HepG2 (cell line): ENCODE data around the gene AP2B1. TPM values are rescaled to one million over a fixed set of nuclear protein-coding genes. Genes with fewer than 3 reads are reported as not detected.

Experiments used
- CAMTA2 ChIP-seq: sonication (generic); formaldehyde crosslinking; IDR thresholded peaks from 2 replicates; pipeline ENCODE4 v1.4.0; 2020; ENCODE audit warnings: mild to moderate bottlenecking, missing genetic modification reagents, borderline replicate concordance
- DNMT3B ChIP-seq: conservative IDR thresholded peaks from 2 replicates; pipeline ENCODE4 v1.6.1; 2016; ENCODE audit warnings: missing biosample characterization, control low read depth
- EZH2 ChIP-seq: conservative IDR thresholded peaks from 2 replicates; pipeline ENCODE4 v1.6.1; 2012; ENCODE audit warnings: mild to moderate bottlenecking, low read depth, low read length, moderate library complexity
- KLF6 ChIP-seq: IDR thresholded peaks from 2 replicates; pipeline ENCODE4 v1.8.0; 2016; ENCODE audit warnings: missing biosample characterization, missing genetic modification reagents
- NR2C2 ChIP-seq: sonication (generic); formaldehyde crosslinking; IDR thresholded peaks from 2 replicates; pipeline ENCODE4 v1.4.0; 2020; ENCODE audit warnings: missing genetic modification reagents, mild to moderate bottlenecking, moderate library complexity, borderline replicate concordance
- PBX2 ChIP-seq: IDR thresholded peaks from 2 replicates; pipeline ENCODE4 v1.6.1; 2016; ENCODE audit warnings: control low read depth
- RERE ChIP-seq: IDR thresholded peaks from 2 replicates; pipeline ENCODE4 v1.6.1; 2016; ENCODE audit warnings: low read depth, missing genetic modification reagents, missing compliant biosample characterization
- SP1 ChIP-seq, 2 experiments: fragments of 450-650 bp in 1 of 2; sonication (generic) in 1 of 2; formaldehyde crosslinking in 1 of 2; IDR thresholded peaks; 2 replicates each; pipeline versions ENCODE4 v1.4.0 to v1.6.1; 2016 to 2020; ENCODE audit warnings: missing genetic modification reagents in 1 of 2
- SRY ChIP-seq: sonication (generic); formaldehyde crosslinking; IDR thresholded peaks from 2 replicates; pipeline ENCODE4 v1.8.0; 2022; ENCODE audit warnings: mild to moderate bottlenecking, missing genetic modification reagents
- THAP9 ChIP-seq: sonication (generic); formaldehyde crosslinking; IDR thresholded peaks from 2 replicates; pipeline ENCODE4; 2020; ENCODE audit warnings: missing genetic modification reagents, mild to moderate bottlenecking, borderline replicate concordance
- ZBTB26 ChIP-seq: IDR thresholded peaks from 2 replicates; pipeline ENCODE4 v1.6.1; 2016; ENCODE audit warnings: missing compliant biosample characterization, missing genetic modification reagents, borderline replicate concordance
- ZBTB7B ChIP-seq: sonication (generic); formaldehyde crosslinking; IDR thresholded peaks from 2 replicates; pipeline ENCODE4 v1.4.0; 2020; ENCODE audit warnings: missing genetic modification reagents
- ZFP82 ChIP-seq: sonication (generic); formaldehyde crosslinking; IDR thresholded peaks from 2 replicates; pipeline ENCODE4 v1.5.1; 2020; ENCODE audit warnings: mild to moderate bottlenecking, missing genetic modification reagents, borderline replicate concordance
- ZMAT3 ChIP-seq: sonication (generic); formaldehyde crosslinking; conservative IDR thresholded peaks from 2 replicates; pipeline ENCODE4 v1.7.0; 2021; ENCODE audit warnings: missing genetic modification reagents
- ZMYM4 ChIP-seq: sonication (generic); formaldehyde crosslinking; IDR thresholded peaks from 2 replicates; pipeline ENCODE4 v1.8.1; 2023; ENCODE audit warnings: mild to moderate bottlenecking, missing genetic modification reagents
- ZNF572 ChIP-seq: sonication (generic); formaldehyde crosslinking; IDR thresholded peaks from 2 replicates; pipeline ENCODE4 v1.5.1; 2020; ENCODE audit warnings: mild to moderate bottlenecking, missing genetic modification reagents
- ZNF772 ChIP-seq: sonication (generic); formaldehyde crosslinking; IDR thresholded peaks from 2 replicates; pipeline ENCODE4 v1.5.0; 2020; ENCODE audit warnings: mild to moderate bottlenecking, missing genetic modification reagents
- ZNF777 ChIP-seq: sonication (generic); formaldehyde crosslinking; IDR thresholded peaks from 2 replicates; pipeline ENCODE4 v1.4.0; 2020; ENCODE audit warnings: missing genetic modification reagents
- ZNF780A ChIP-seq: sonication (generic); formaldehyde crosslinking; IDR thresholded peaks from 2 replicates; pipeline ENCODE4 v1.8.0; 2022; ENCODE audit warnings: mild to moderate bottlenecking, missing genetic modification reagents, moderate library complexity
- polyA plus RNA-seq, 8 experiments: library from polyadenylated mRNA; depleted of rRNA in 3 of 8; stranded (reverse) in 7 of 8; unstranded in 1 of 8; fragments of >200 nt; fragmentation: Illumina TruSeq in 4 of 8; extraction: Trizol in 4 of 8; gene quantifications; 2 replicates each; pipeline versions ENCODE4 v1.2.1 to v1.2.3, GENCODE V29; 2011 to 2016; ENCODE audit warnings: low read depth in 4 of 8, missing spikeins in 1 of 8, mixed read lengths in 1 of 8; ENCODE audit not compliant: insufficient read depth in 1 of 8
- total RNA-seq, 5 experiments: library from RNA; depleted of rRNA; stranded (reverse); fragments of >200 nt; fragmentation: Illumina TruSeq; extraction: Trizol; gene quantifications; 2 replicates each; pipeline ENCODE4 v1.2.3, GENCODE V29; 2016; ENCODE audit warnings: low read depth in 1 of 5

AP2B1 gene
- total and polyA plus RNA-seq, 2 of the 13 experiments (the other 11 are each of a cell fraction or from before 2014, with no cell fraction given): 23.8 to 71.3 TPM

- no peak for TF ChIP-seq RERE
- TF ChIP-seq ZNF780A: no peak; the same call in 1 of the 2 replicates
- TF ChIP-seq PBX2 (CRISPR knock-in tag): no peak
- TF ChIP-seq ZMYM4 (CRISPR knock-in tag): peak; percentile 94
- TF ChIP-seq ZBTB26: 0 out of 2 replicates have a peak, but pooled peaks have one; percentile 44
- TF ChIP-seq DNMT3B: no peak
- no peak for TF ChIP-seq EZH2
- TF ChIP-seq SP1 (IDR thresholded peaks at IDR 0.05): no peak
- no peak for TF ChIP-seq SP1 (CRISPR knock-in tag; IDR thresholded peaks at IDR 0.05)
- TF ChIP-seq CAMTA2 (CRISPR knock-in tag): no peak
- TF ChIP-seq ZFP82: no peak
- TF ChIP-seq SRY (CRISPR knock-in tag): peak; percentile 63; the same call in 1 of the 2 replicates
- no peak for TF ChIP-seq ZNF572
- TF ChIP-seq ZNF772: peak; percentile 62; the same call in 1 of the 2 replicates
- peak; percentile 97 for TF ChIP-seq THAP9 (CRISPR knock-in tag)
- no peak for TF ChIP-seq KLF6 (CRISPR knock-in tag)
- TF ChIP-seq NR2C2 (CRISPR knock-in tag): peak; percentile 99
- TF ChIP-seq ZMAT3 (CRISPR knock-in tag): peak; percentile 88; the same call in 1 of the 2 replicates
- peak; percentile 70; the same call in 1 of the 2 replicates for TF ChIP-seq ZNF777 (CRISPR knock-in tag)
- peak; percentile 58; the same call in 1 of the 2 replicates for TF ChIP-seq ZBTB7B (CRISPR knock-in tag)
Measured at GRCh38 chr17:35578197-35578928, 8.8 kb upstream of the AP2B1 start, which contains the start of gene PEX12 (continued).
